ENCODE results near the gene EFNA4.

The EFNA4 gene

DNA sequence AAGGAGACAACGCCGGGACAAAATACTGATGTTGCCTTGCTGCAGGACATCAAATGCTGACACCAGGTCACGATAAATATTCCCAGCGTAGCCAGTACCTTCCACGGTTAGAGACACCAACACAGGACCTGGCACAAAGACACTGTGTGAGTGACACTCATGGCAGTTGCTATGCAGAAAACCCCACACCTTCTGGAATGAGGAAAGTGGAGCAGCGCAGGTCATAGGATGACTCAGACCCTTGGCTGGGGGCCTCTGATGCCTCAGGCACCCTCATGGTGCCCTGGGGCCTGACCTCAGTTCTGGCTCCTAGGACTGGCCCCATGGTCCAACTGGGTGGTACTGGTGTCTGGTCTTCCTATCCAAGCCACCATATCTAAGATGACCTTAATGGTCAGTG, 37.0 kb upstream of the EFNA4 start:
- no peak for TF ChIP-seq CTCF (IDR thresholded peaks at IDR 0.05)

DNA sequence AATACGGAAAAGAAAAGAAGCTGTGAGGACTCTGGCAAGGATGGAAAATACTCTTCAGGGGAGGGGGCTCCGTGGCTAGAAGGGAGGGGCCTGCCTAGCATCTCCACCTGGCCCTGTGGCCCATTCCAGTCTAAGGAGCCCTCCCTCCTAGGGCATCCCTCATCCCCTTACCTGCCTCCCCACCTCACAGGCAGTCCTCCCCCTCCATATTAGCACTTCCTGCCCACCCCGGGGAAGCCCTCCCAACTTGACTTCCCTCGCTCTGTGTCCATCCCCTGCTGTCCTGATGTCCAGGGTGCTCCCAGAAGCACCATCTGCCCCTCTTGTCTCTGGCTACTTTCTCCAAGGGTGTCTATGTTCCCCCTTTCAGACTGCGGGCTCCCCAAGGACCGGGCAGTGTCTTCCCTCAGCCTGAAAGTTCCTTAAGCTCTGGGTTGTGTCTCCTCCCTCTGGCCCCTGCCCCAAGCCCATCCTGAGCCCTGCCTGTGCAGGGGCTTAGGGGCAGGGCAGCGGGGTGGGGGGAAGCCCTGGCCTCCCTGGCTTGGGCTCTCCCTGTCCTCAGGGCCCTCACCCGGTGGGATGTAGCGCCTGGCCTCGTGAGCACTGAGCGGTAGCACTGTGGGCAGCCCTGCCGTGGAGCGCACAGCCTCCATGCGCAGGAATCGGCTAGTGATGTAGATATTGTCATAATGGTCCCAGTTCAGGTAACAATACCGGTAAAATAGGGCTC, 33.9 kb upstream of the EFNA4 start:
- TF ChIP-seq CTCF (IDR thresholded peaks at IDR 0.05), result no peak

DNA sequence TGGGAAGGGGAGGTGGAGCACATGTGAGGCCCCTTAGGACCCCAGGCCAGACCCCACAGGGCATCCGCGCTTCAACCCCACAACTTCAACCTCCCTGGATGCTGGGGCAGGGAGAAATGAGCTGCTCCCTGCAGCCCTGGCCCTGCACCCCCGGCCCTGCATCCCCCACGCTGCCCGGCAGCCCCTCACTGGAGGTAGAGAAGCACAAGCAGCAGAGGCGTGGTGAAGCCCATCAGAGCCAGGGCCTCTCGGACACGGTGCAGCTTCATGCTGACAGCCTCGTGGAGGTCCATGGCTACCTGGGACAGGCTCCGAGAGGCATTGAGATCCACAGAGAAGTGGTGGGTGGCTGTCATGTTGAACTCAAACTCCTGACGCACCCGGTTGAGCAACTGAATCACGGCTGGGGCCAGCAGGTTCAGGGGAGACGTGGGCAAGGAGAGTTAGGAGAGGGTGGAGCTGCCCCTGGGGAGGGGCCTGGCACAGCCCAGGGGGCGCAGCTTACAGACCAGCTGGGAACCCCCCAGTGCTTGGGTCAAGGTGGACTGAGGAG, 33.2 kb upstream of the EFNA4 start:
- TF ChIP-seq CTCF (IDR thresholded peaks at IDR 0.05), result no peak

DNA sequence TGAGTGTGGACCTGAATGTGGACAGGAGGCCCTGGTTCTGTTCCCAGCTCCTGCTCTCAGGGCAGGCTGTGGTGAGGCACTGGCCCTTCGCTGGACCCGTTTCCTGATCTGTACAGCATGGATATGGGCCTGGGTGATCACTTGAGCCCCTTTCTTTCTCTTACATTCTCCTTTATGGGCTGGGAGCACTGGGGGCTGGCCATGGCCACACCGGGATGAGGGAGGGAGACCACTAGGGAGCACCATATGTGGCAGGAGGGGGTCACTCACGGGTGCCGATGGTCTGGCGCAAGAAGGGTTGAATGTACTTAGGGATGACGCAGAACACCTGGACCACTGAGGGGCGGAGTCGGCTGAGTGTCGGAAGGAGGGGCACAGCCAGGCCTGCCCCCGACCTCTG, 32.6 kb upstream of the EFNA4 start:
- TF ChIP-seq CTCF (IDR thresholded peaks at IDR 0.05), result no peak

- no peak for TF ChIP-seq CTCF (IDR thresholded peaks at IDR 0.05)
Measured at GRCh38 chr1:155032886-155033285, 30.7 kb upstream of the EFNA4 start.

DNA sequence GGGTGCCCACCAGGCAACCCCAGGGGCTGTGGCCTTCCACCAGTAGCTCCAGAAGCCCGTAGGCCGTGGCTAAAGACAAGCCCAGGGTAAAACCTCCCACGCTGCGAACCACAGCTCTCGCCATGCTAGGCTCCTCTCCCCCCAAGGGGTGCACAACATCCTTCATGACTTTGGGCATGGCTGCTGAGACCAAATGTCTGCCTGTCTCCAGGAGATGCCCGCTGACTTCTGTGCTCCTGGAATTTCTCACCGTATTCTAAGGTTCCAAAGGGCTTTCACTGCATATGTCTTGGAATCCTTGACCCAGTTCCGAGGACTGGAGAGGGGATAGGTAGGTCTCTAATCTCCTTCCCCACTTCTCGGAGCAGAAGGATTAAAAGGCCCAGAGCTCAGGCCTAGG, 30.0 kb upstream of the EFNA4 start, which contains the start of the genes DCST1 and DCST2:
DCST1 (plus strand) TSS at position 301 of the 400 bp plus-strand sequence. CDS start 213 bp downstream, outside the sequence.
DCST2 (minus strand) TSS at position 258 of the 400 bp plus-strand sequence; CDS start at position 178, 80 bp downstream.
- TF ChIP-seq CTCF (IDR thresholded peaks at IDR 0.05), result no peak

- TF ChIP-seq CTCF (IDR thresholded peaks at IDR 0.05), result no peak
Measured at GRCh38 chr1:155034318-155035208, 29.0 kb upstream of the EFNA4 start.

All from LNCAP (cell line).